CD4-positive, alpha-beta T cell (primary cell): Measurements from ENCODE around the gene ALDH18A1. TPM values are rescaled to one million over a fixed set of nuclear protein-coding genes. Genes with fewer than 3 reads are reported as not detected.

Source experiments
- ATAC-seq: fragments of 200-7000 bp; cut with Tn5 transposase; one replicate; pipeline ENCODE4 v1.10.0; 2022; ENCODE audit warnings: mild to moderate bottlenecking; ENCODE audit not compliant: poor library complexity
- CTCF ChIA-PET: fragments of 350-600 bp; sonication (Branson Sonifier 250); formaldehyde crosslinking; loops from one replicate; lab custom pipeline; 2021; ENCODE audit warnings: antibody characterized with exemption, inconsistent platforms; lab: Charles Lee
- POLR2A ChIA-PET: fragments of 350-600 bp; sonication (Branson Sonifier 250); formaldehyde crosslinking; loops from one replicate; lab custom pipeline; 2021; ENCODE audit warnings: antibody characterized with exemption, inconsistent platforms; lab: Charles Lee
- DNase-seq, 14 experiments: peaks; one replicate each; pipeline ENCODE4 v3.0.0-alpha.2; 2013 to 2020; ENCODE audit warnings: mixed read lengths in 2 of 14
- H3K27ac ChIP-seq, 2 donors: one replicate each; pipeline versions ENCODE4 v1.5.1 to v1.7.0; 2013; ENCODE audit warnings: low read length in 2 of 2, low read depth in 1 of 2, mild to moderate bottlenecking in 1 of 2
- H3K27me3 ChIP-seq, 2 experiments: 1 replicate in 1 of 2; 2 replicates in 1 of 2; pipeline versions ENCODE4 v1.6.1 to v1.7.0; 2013; ENCODE audit warnings: low read length in 2 of 2, control low read depth in 1 of 2, mild to moderate bottlenecking in 1 of 2, moderate library complexity in 1 of 2; ENCODE audit not compliant: insufficient read depth in 2 of 2, control insufficient read depth in 1 of 2
- H3K36me3 ChIP-seq: one replicate; pipeline ENCODE4 v1.6.1; 2013; ENCODE audit warnings: low read length, control low read depth; ENCODE audit not compliant: insufficient read depth
- H3K4me1 ChIP-seq: one replicate; pipeline ENCODE4 v1.6.1; 2013; ENCODE audit warnings: low read length, control low read depth; ENCODE audit not compliant: insufficient read depth
- H3K4me3 ChIP-seq: one replicate; pipeline ENCODE4 v1.5.1; 2013; ENCODE audit warnings: mild to moderate bottlenecking, low read length, moderate library complexity
- H3K9me3 ChIP-seq, 2 experiments: 1 replicate in 1 of 2; 2 replicates in 1 of 2; pipeline versions ENCODE4 v1.6.1 to v1.7.0; 2013; ENCODE audit warnings: low read length in 2 of 2, mild to moderate bottlenecking in 2 of 2, control low read depth in 1 of 2, moderate library complexity in 1 of 2; ENCODE audit not compliant: control insufficient read depth in 1 of 2, insufficient read depth in 1 of 2
- H3K27ac Mint-ChIP-seq: one replicate; pipeline ENCODE4 v1.8.0; 2020; ENCODE audit warnings: mixed read lengths
- H3K27me3 Mint-ChIP-seq: one replicate; pipeline ENCODE4 v1.8.0; 2021; ENCODE audit warnings: mixed read lengths
- H3K36me3 Mint-ChIP-seq: one replicate; pipeline ENCODE4 v1.8.0; 2021; ENCODE audit warnings: low read depth, mixed read lengths
- H3K4me1 Mint-ChIP-seq: one replicate; pipeline ENCODE4 v1.8.0; 2021; ENCODE audit warnings: low read depth, mixed read lengths
- H3K4me3 Mint-ChIP-seq: one replicate; pipeline ENCODE4 v1.8.0; 2020; ENCODE audit warnings: mild to moderate bottlenecking, mixed read lengths
- H3K9me3 Mint-ChIP-seq: one replicate; pipeline ENCODE4 v1.8.0; 2020; ENCODE audit warnings: mixed read lengths
- intact Hi-C, 2 experiments: fragments of 100-400 bp; cut with DNase I in 1 of 2; cut with micrococcal nuclease in 1 of 2; formaldehyde crosslinking; loops; one replicate each; pipeline versions ENCODE4 v1.15.1 to v1.9.0; 2023 to 2025; cut with DNase I, micrococcal nuclease
- total RNA-seq, 174 experiments: library from RNA in 2 of 174; stranded (reverse) in 2 of 174; gene quantifications; one replicate each; pipeline ENCODE4 v1.2.3 and lab custom pipeline; 2021 to 2026
- TF ChIP-seq, protein P1 (sequence below): fragments of 200-600 bp; IDR thresholded peaks from one replicate; pipeline ENCODE4 v1.8.0; 2022; ENCODE audit warnings: antibody characterized with exemption, mild to moderate bottlenecking

ALDH18A1 gene
- total RNA-seq, 2 experiments from 2014 or later: 9.6 to 12.6 TPM

GRCh38 chr10:95610727-95611126 lies 45.8 kb downstream of the ALDH18A1 start:
- intact Hi-C loops: no loop called here
- Histone ChIP-seq H3K4me1 (no peaks in the 10 kb centered on the region), H3K27me3 (no peaks in the 10 kb centered on the region), H3K27ac (no peak overlapping the region), H3K4me3 (no peak overlapping the region), H3K9me3 (no peaks in the 10 kb centered on the region), H3K36me3 (peaks cover 86% of the 10 kb centered on the region)
- DNase-seq (no peak), ATAC-seq (no peak)
- TF ChIP-seq, protein P1, sequence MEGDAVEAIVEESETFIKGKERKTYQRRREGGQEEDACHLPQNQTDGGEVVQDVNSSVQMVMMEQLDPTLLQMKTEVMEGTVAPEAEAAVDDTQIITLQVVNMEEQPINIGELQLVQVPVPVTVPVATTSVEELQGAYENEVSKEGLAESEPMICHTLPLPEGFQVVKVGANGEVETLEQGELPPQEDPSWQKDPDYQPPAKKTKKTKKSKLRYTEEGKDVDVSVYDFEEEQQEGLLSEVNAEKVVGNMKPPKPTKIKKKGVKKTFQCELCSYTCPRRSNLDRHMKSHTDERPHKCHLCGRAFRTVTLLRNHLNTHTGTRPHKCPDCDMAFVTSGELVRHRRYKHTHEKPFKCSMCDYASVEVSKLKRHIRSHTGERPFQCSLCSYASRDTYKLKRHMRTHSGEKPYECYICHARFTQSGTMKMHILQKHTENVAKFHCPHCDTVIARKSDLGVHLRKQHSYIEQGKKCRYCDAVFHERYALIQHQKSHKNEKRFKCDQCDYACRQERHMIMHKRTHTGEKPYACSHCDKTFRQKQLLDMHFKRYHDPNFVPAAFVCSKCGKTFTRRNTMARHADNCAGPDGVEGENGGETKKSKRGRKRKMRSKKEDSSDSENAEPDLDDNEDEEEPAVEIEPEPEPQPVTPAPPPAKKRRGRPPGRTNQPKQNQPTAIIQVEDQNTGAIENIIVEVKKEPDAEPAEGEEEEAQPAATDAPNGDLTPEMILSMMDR: no peak
- ChIA-PET CTCF (no interaction called here), POLR2A (no interaction called here)
- H3K27ac Mint-ChIP-seq: no peak overlapping the region
- no peaks in the 10 kb centered on the region for H3K4me1 Mint-ChIP-seq
- no peaks in the 10 kb centered on the region for H3K9me3 Mint-ChIP-seq
- peaks cover 97% of the 10 kb centered on the region for H3K36me3 Mint-ChIP-seq
- H3K4me3 Mint-ChIP-seq: no peak overlapping the region
- H3K27me3 Mint-ChIP-seq: no peaks in the 10 kb centered on the region

- DNase-seq (no peak), ATAC-seq (no peak)
- TF ChIP-seq, protein P1: no peak
- no peaks in the 10 kb centered on the region for H3K27me3 ChIP-seq
- Mint-ChIP-seq H3K4me1 (no peaks in the 10 kb centered on the region), H3K4me3 (no peak overlapping the region), H3K27ac (no peak overlapping the region), H3K36me3 (peaks cover 68% of the 10 kb centered on the region), H3K9me3 (no peaks in the 10 kb centered on the region), H3K27me3 (no peaks in the 10 kb centered on the region)
- H3K27ac ChIP-seq: no peak overlapping the region
- intact Hi-C loops: loop anchor here in 1 of 2 experiments (10.0 kb wide), 1 partner anchor 362 kb away; no protein-coding TSS in a partner anchor
- H3K36me3 ChIP-seq: peaks cover 53% of the 10 kb centered on the region
- H3K9me3 ChIP-seq: no peaks in the 10 kb centered on the region
- CTCF ChIA-PET: no interaction called here
- no peaks in the 10 kb centered on the region for H3K4me1 ChIP-seq
- H3K4me3 ChIP-seq: no peak overlapping the region
- POLR2A ChIA-PET: no interaction called here
Observed at GRCh38 chr10:95606922-95607321, 49.6 kb downstream of the ALDH18A1 start.

DNA sequence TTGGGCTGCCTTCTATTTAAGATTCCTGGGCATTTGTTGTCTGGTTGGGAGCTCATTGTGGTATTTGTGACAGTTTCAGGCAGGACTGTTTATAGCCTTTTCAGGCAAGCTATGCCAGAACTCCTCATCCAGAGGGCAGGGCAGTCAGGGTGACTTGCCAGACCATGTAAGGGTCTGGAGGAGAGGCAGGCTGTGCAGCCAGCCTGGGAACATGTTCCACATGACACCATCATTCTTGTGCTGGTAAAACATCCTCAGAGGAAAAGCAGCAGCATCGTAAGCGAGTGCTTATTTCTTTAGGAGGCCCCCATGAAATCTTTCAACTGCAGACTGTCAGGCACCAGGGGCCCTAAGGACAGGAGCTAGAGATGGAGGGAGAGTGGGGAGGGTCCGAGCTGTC lies 51.3 kb downstream of the ALDH18A1 start:
- TF ChIP-seq, protein P1: no peak
- H3K4me1 ChIP-seq: no peaks in the 10 kb centered on the region
- no peaks in the 10 kb centered on the region for H3K9me3 Mint-ChIP-seq
- intact Hi-C loops: loop anchor here in 1 of 2 experiments (10.0 kb wide), 1 partner anchor 360 kb away; no protein-coding TSS in a partner anchor
- H3K4me1 Mint-ChIP-seq: no peaks in the 10 kb centered on the region
- H3K27ac ChIP-seq: no peak overlapping the region
- no peak overlapping the region for H3K4me3 ChIP-seq
- H3K27me3 ChIP-seq: no peaks in the 10 kb centered on the region
- ChIA-PET POLR2A (interaction anchor here (1.6 kb wide), 1 partner anchor 89 kb away, joined by 3 read pairs; the partner anchor contains the start of gene TCTN3), CTCF (interaction anchor here (1.4 kb wide), 1 partner anchor 175 kb away, joined by 4 read pairs; no protein-coding TSS in a partner anchor)
- H3K9me3 ChIP-seq: no peaks in the 10 kb centered on the region
- no peak overlapping the region for H3K4me3 Mint-ChIP-seq
- H3K27ac Mint-ChIP-seq: no peak overlapping the region
- H3K36me3 Mint-ChIP-seq: peaks cover 53% of the 10 kb centered on the region
- no peak for DNase-seq
- H3K36me3 ChIP-seq: peaks cover 35% of the 10 kb centered on the region
- H3K27me3 Mint-ChIP-seq: no peaks in the 10 kb centered on the region
- ATAC-seq: no peak
